SK-N-SH (cell line): ENCODE data around the gene SMS. TPM values are rescaled to one million over a fixed set of nuclear protein-coding genes. Genes with fewer than 3 reads are reported as not detected.

Experiments used
- CTCF ChIA-PET: fragments of 300-600, 350-600 bp; formaldehyde crosslinking; extraction: SDS; loops from one replicate; lab custom pipeline; 2021; lab: Yijun Ruan, JAX
- POLR2A ChIA-PET: fragments of 350-600 bp; sonication (Branson Sonifier 250); formaldehyde crosslinking; extraction: SDS; loops from one replicate; lab custom pipeline; 2020; ENCODE audit warnings: antibody characterized with exemption, inconsistent platforms; lab: Yijun Ruan, JAX
- DNase-seq: peaks from one replicate; pipeline ENCODE4 v3.0.0; 2012
- H2AFZ ChIP-seq: fragments of 200-600 bp; sonication (generic); 2 replicates; pipeline ENCODE4 v1.8.1; 2016; ENCODE audit warnings: antibody characterized with exemption, mild to moderate bottlenecking, low read depth
- H3F3A ChIP-seq: fragments of 200-600 bp; sonication (generic); replicated peaks from 2 replicates; pipeline ENCODE3; 2016; ENCODE audit warnings: antibody characterized with exemption, mild to moderate bottlenecking; ENCODE audit not compliant: insufficient read depth
- H3K27ac ChIP-seq, 2 experiments: fragments of 200-500 bp in 1 of 2; fragments of 200-600 bp in 1 of 2; sonication (Bioruptor generic) in 1 of 2; sonication (generic), shearing (Covaris generic) in 1 of 2; 2 replicates each; pipeline versions ENCODE4 v1.5.1 to v1.6.1; 2014 to 2016; ENCODE audit warnings: low read depth in 2 of 2, inconsistent platforms in 1 of 2, low read length in 1 of 2, mild to moderate bottlenecking in 1 of 2, mixed read lengths in 1 of 2
- H3K27me3 ChIP-seq: fragments of 200-600 bp; sonication (generic), shearing (Covaris generic); 2 replicates; pipeline ENCODE4 v1.6.1; 2016; ENCODE audit warnings: mixed run types; ENCODE audit not compliant: insufficient read depth
- H3K36me3 ChIP-seq, 2 experiments: fragments of 200-500 bp in 1 of 2; fragments of 200-600 bp in 1 of 2; sonication (Bioruptor generic) in 1 of 2; sonication (generic) in 1 of 2; replicated peaks in 1 of 2; 2 replicates each; pipeline versions ENCODE3 to v1.5.1; 2014 to 2016; ENCODE audit warnings: low read length in 1 of 2, mild to moderate bottlenecking in 1 of 2; ENCODE audit not compliant: insufficient read depth in 2 of 2, control insufficient read depth in 1 of 2
- H3K4me1 ChIP-seq, 2 experiments: fragments of 200-500 bp in 1 of 2; fragments of 200-600 bp in 1 of 2; sonication (Bioruptor generic) in 1 of 2; sonication (generic), shearing (Covaris generic) in 1 of 2; 2 replicates each; pipeline versions ENCODE4 v1.5.1 to v1.6.1; 2014 to 2016; ENCODE audit warnings: low read depth in 1 of 2, low read length in 1 of 2, mixed run types in 1 of 2; ENCODE audit not compliant: insufficient read depth in 2 of 2, control insufficient read depth in 1 of 2
- H3K4me2 ChIP-seq: fragments of 200-600 bp; sonication (generic), shearing (Covaris generic); 2 replicates; pipeline ENCODE4 v1.6.1; 2017; ENCODE audit warnings: mixed run types
- H3K4me3 ChIP-seq, 2 experiments: fragments of 200-500 bp in 1 of 2; fragments of 200-600 bp in 1 of 2; sonication (Bioruptor generic) in 1 of 2; sonication (generic), shearing (Covaris generic) in 1 of 2; 2 replicates each; pipeline versions ENCODE4 v1.5.1 to v1.8.1; 2014 to 2016; ENCODE audit warnings: low read depth in 2 of 2, inconsistent platforms in 1 of 2, low read length in 1 of 2, mild to moderate bottlenecking in 1 of 2, mixed read lengths in 1 of 2, moderate library complexity in 1 of 2
- H3K79me2 ChIP-seq: fragments of 200-600 bp; sonication (generic); 2 replicates; pipeline ENCODE4 v1.8.1; 2017; ENCODE audit warnings: mild to moderate bottlenecking; ENCODE audit not compliant: insufficient read depth
- H3K9ac ChIP-seq: fragments of 200-600 bp; sonication (generic); 2 replicates; pipeline ENCODE4 v1.6.1; 2017; ENCODE audit warnings: mixed run types
- H3K9me2 ChIP-seq: fragments of 200-600 bp; sonication (generic); 2 replicates; pipeline ENCODE4 v1.6.1; 2017; ENCODE audit warnings: mixed run types
- H3K9me3 ChIP-seq: fragments of 200-600 bp; sonication (generic); 2 replicates; pipeline ENCODE4 v1.6.1; 2017; ENCODE audit warnings: mixed run types, mild to moderate bottlenecking, moderate library complexity
- H4K20me1 ChIP-seq: fragments of 200-600 bp; sonication (generic); 2 replicates; pipeline ENCODE4 v1.6.1; 2017; ENCODE audit warnings: mild to moderate bottlenecking, mixed run types; ENCODE audit not compliant: insufficient read depth
- EP300 ChIP-seq, 2 experiments: IDR thresholded peaks; 2 replicates each; pipeline versions ENCODE4 v1.4.0 to v1.6.1; 2012; ENCODE audit warnings: borderline replicate concordance in 1 of 2, low read depth in 1 of 2, low read length in 1 of 2
- FOSL2 ChIP-seq: IDR thresholded peaks from 2 replicates; pipeline ENCODE4 v1.4.0; 2012; ENCODE audit warnings: low read depth, mild to moderate bottlenecking, moderate library complexity, borderline replicate concordance
- FOXJ3 ChIP-seq: sonication (generic); formaldehyde crosslinking; IDR thresholded peaks from 2 replicates; pipeline ENCODE4 v1.5.1; 2020; ENCODE audit warnings: mild to moderate bottlenecking, missing genetic modification reagents
- FOXM1 ChIP-seq: IDR thresholded peaks from 2 replicates; pipeline ENCODE4 v1.4.0; 2012; ENCODE audit warnings: low read depth, mild to moderate bottlenecking
- JUND ChIP-seq: IDR thresholded peaks from 2 replicates; pipeline ENCODE4 v1.4.0; 2012
- MAX ChIP-seq: IDR thresholded peaks from 2 replicates; pipeline ENCODE4 v1.4.0; 2012; ENCODE audit warnings: low read depth
- MEF2A ChIP-seq: IDR thresholded peaks from 2 replicates; pipeline ENCODE4 v1.4.0; 2012; ENCODE audit warnings: low read depth, borderline replicate concordance
- REST ChIP-seq: IDR thresholded peaks from 2 replicates; pipeline ENCODE4 v1.6.1; 2012; ENCODE audit warnings: mild to moderate bottlenecking, low read depth, low read length, moderate library complexity
- TAF1 ChIP-seq: IDR thresholded peaks from 2 replicates; pipeline ENCODE4 v1.6.1; 2012; ENCODE audit warnings: low read depth, mild to moderate bottlenecking, low read length, moderate library complexity, borderline replicate concordance
- TEAD4 ChIP-seq: IDR thresholded peaks from 2 replicates; pipeline ENCODE4 v1.4.0; 2012; ENCODE audit warnings: mild to moderate bottlenecking, borderline replicate concordance; ENCODE audit not compliant: insufficient read depth
- WGBS: methylation state at CpG from one replicate; pipeline ENCODE4 v1.1.6; 2017; ENCODE audit warnings: low lambda C conversion rate; 5-methylcytosine and 5-hydroxymethylcytosine counted together
- polyA plus RNA-seq, 3 experiments: library from polyadenylated mRNA; depleted of rRNA; stranded (reverse); fragments of >200 nt; gene quantifications; 2 replicates each; pipeline ENCODE4 v1.2.3, GENCODE V29; 2012
- TF ChIP-seq, protein P1 (sequence below): fragments of 150-350 bp; IDR thresholded peaks from 2 replicates; pipeline ENCODE4 v1.6.1; 2016; ENCODE audit warnings: mild to moderate bottlenecking, low read depth, low read length
- TF ChIP-seq, protein P2 (sequence below): IDR thresholded peaks from 2 replicates; pipeline ENCODE4 v1.4.0; 2012; ENCODE audit warnings: low read depth, borderline replicate concordance

The SMS gene
- polyA plus RNA-seq, 1 of the 3 experiments (the other 2 are of a cell fraction) = 116 TPM

DNA sequence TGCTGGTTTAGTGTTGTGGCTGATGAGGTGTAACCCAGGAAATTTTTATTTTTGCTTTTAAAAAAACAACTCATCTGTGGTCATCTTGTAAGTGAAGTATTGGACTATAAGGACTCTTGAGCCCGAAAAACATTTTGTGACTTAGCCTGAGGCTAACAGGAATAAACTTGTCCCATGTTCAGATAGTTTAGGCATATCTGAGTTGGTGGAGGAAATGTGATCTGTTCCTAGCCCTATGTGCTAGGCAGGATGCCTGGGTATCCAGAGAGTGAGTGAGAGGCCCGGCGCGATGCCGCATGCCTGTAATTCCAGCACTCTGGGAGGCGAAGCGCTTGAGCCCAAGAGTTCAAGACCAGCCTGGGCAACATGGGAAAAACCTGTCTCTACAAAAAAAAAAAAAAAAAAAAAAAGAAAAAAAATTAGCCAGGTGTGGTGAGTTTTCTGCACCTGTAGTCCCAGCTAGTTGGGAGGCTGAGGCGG is 3.7 kb downstream of the SMS start:
- Histone ChIP-seq H3K4me2 (peak overlapping the region; percentile 65), H2AFZ (no peak overlapping the region), H3K4me1 (peaks cover 16 to 30% of the 10 kb centered on the region in 2 experiments), H3K27me3 (no peaks in the 10 kb centered on the region), H3K9ac (peak overlapping the region; percentile 50), H3K79me2 (peaks cover 77% of the 10 kb centered on the region), H4K20me1 (peaks cover 46% of the 10 kb centered on the region), H3K9me2 (no peaks in the 10 kb centered on the region), H3K27ac (peak overlapping the region; percentile 31 to 93; a peak in 3 of 4 replicates), H3K9me3 (no peaks in the 10 kb centered on the region), H3K4me3 (no peak overlapping the region; a peak in 1 of 4 replicates), H3K36me3 (no peaks in the 10 kb centered on the region), H3F3A (peaks cover 42% of the 10 kb centered on the region)
- WGBS = 47% methylated on average over 8 of the region's 8 CpGs
- ChIA-PET CTCF (no interaction called here), POLR2A (no interaction called here)
- no peak for DNase-seq
- TF ChIP-seq, protein P1, sequence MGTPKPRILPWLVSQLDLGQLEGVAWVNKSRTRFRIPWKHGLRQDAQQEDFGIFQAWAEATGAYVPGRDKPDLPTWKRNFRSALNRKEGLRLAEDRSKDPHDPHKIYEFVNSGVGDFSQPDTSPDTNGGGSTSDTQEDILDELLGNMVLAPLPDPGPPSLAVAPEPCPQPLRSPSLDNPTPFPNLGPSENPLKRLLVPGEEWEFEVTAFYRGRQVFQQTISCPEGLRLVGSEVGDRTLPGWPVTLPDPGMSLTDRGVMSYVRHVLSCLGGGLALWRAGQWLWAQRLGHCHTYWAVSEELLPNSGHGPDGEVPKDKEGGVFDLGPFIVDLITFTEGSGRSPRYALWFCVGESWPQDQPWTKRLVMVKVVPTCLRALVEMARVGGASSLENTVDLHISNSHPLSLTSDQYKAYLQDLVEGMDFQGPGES = no peak
- TF ChIP-seq, protein P2, sequence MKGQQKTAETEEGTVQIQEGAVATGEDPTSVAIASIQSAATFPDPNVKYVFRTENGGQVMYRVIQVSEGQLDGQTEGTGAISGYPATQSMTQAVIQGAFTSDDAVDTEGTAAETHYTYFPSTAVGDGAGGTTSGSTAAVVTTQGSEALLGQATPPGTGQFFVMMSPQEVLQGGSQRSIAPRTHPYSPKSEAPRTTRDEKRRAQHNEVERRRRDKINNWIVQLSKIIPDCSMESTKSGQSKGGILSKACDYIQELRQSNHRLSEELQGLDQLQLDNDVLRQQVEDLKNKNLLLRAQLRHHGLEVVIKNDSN = no peak
- TF ChIP-seq MEF2A = peak; percentile 18; the same call in 1 of the 2 replicates
- 0 out of 2 replicates have a peak, but pooled peaks have one; percentile 5 for TF ChIP-seq TEAD4
- 0 out of 2 replicates have a peak, but pooled peaks have one; percentile 10 for TF ChIP-seq FOXM1
- TF ChIP-seq MAX = 0 out of 2 replicates have a peak, but pooled peaks have one; percentile 28

GRCh38 chrX:21946925-21947641 is 6.6 kb downstream of the SMS start:
- CTCF ChIA-PET = no interaction called here
- Histone ChIP-seq H3K4me2 (peak overlapping the region; percentile 69), H3K79me2 (peaks cover 95% of the 10 kb centered on the region), H3K4me1 (peaks cover 16 to 30% of the 10 kb centered on the region in 2 experiments), H3K9me2 (no peaks in the 10 kb centered on the region), H3K4me3 (peak overlapping the region in 1 of 2 experiments; percentile 34; a peak in 2 of 4 replicates), H4K20me1 (peaks cover 74% of the 10 kb centered on the region), H3K27ac (peak overlapping the region; percentile 25 to 93; a peak in 3 of 4 replicates), H3K9me3 (no peaks in the 10 kb centered on the region), H3K36me3 (no peaks in the 10 kb centered on the region), H3K27me3 (no peaks in the 10 kb centered on the region), H3K9ac (peak overlapping the region; percentile 29; the same call in 1 of the 2 replicates), H2AFZ (no peak overlapping the region), H3F3A (peaks cover 35% of the 10 kb centered on the region)
- DNase-seq = no peak
- POLR2A ChIA-PET = interaction anchor here (0.8 kb wide), 1 partner anchor 9 kb away, joined by 3 read pairs; no protein-coding TSS in a partner anchor
- 24% methylated on average over 7 of the region's 7 CpGs for WGBS
- TF ChIP-seq FOXJ3 = no peak
- peak; percentile 23; the same call in 1 of the 2 replicates for TF ChIP-seq FOSL2
- peak; percentile 70 for TF ChIP-seq MAX
- TF ChIP-seq FOXM1 = no peak
- TF ChIP-seq TAF1 = no peak
- peak in 1 of 2 experiments; percentile 15; a peak in 1 of 4 replicates for TF ChIP-seq EP300 (IDR thresholded peaks at IDR 0.05; ENCODE audit: borderline replicate concordance in 1 of 2, low read depth in 1 of 2, low read length in 1 of 2)
- TF ChIP-seq REST = no peak
- TF ChIP-seq JUND = 0 out of 2 replicates have a peak, but pooled peaks have one; percentile 16
